D341Med (cell line): ENCODE data around the gene SH3PXD2A.
"Not testable (repeated sequence)": the region's sequence is repeated elsewhere in the genome, so short reads cannot be mapped to it uniquely, and the experiment has no call there.

Source experiments
- DNase-seq: peaks from one replicate; pipeline ENCODE4 v3.0.0; 2012; ENCODE audit warnings: low spot score

Gene SH3PXD2A

GRCh38 chr10:103645141-103646054, 210.0 kb downstream of the SH3PXD2A start:
- no peak for DNase-seq

DNA sequence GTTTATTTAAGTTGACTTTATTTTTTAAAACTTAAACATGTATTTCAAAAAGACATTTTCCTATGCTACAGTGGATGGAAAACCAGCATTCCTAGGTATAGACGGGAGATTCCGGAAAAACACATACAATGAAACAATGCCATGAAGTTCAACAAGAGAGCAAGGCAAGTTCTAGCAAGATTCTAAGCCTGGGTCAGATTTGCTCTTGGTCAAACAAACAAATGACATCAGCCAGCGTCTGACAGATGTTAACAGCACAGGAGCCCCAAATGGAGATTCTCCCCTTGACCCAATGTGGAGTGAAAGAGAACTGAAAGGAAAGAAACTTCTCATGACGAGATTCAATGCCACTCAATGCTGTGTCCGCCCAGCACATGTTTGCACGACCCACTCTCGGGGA, 212.0 kb downstream of the SH3PXD2A start:
- no peak for DNase-seq

DNA sequence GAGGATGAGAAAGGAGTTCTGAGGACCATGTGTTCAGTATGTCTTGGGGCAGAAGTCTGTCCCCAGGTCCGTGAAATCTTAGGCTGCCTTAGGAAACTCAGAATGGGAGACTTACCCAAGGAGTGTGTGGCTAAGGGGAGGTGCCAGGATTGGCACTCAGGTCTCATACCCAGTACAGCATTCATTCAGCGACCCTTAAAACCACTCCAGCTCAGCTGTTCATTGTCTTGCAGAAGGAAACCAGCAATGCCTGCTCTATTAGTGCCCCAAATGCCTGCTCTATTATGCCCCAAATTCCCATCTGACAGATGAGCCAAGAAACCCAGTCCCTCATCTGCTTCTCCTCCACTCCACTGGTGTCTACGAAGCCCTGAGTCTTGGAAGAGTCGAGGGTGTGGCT, 214.1 kb downstream of the SH3PXD2A start:
- no peak for DNase-seq

DNA sequence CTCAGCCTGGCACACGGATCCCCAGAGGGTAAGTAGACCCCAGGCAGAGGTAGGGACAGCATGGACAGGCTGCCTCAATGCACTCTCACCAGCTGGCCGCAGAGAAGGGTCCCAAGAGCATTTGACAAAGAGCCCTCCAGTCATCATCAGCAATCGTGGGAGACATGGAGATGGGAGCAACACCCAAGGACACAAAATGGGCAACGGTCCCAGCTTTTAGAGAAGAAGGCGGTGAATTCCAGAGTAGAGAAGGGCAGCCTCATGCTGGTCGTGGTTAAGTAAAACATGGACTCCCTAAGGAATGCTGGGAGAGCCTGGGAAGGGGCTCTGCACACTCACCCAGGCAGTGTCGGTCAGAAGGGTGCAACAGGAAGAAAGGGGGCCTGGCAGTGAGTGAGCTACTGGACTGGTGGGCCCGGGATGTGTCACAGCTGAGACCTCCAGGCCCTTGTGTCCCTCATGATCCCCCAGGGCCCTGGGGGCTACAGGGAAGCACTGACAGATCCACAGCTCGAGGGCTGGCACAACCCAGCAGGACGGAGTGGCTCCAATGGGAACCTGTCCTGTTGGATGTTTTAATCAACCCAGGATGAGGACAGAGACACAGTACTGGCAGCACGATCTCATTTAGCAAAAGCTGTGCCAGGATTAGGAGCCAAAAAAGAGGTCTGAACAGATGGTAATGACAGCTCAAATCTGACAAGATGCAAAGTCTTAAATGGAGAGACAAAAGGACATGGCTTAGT, 214.8 kb downstream of the SH3PXD2A start:
- DNase-seq = no peak

GRCh38 chr10:103638948-103639347, 216.4 kb downstream of the SH3PXD2A start:
- no peak for DNase-seq

- no peak for DNase-seq
These were observed 217.3 kb downstream of the SH3PXD2A start for GRCh38 chr10:103637927-103638557.

GRCh38 chr10:103637011-103637410, 218.4 kb downstream of the SH3PXD2A start:
- no peak for DNase-seq

GRCh38 chr10:103636492-103636891, 218.9 kb downstream of the SH3PXD2A start:
- no peak for DNase-seq

GRCh38 chr10:103635580-103635979, 219.8 kb downstream of the SH3PXD2A start:
- no peak for DNase-seq

GRCh38 chr10:103633846-103634245, 221.5 kb downstream of the SH3PXD2A start:
- no peak for DNase-seq

- not testable (repeated sequence) for DNase-seq
These were observed 222.5 kb downstream of the SH3PXD2A start for GRCh38 chr10:103632871-103633270.

- DNase-seq = no peak
These were observed 223.1 kb downstream of the SH3PXD2A start for GRCh38 chr10:103632247-103632642.

GRCh38 chr10:103630156-103630555, 225.2 kb downstream of the SH3PXD2A start:
- no peak for DNase-seq

DNA sequence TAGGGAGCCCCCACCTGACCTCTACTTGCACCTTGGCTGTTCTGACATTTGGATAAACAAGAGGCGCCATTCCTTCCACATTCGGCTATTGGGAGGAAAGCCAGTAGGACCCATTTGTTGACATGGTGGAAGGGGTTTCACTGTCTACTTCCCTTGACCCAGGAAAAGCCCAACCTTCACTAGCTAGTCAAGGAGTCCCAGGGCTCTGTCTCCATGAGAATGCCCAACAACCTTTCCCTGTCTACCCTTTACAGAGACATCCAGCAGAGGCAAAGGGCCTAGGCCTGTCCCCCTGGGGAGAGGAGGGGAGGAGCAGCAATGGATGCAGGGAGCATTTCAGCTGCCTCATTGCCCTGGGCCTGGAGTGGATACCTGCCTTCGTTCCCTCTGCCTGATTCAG, 225.8 kb downstream of the SH3PXD2A start:
- DNase-seq = no peak

GRCh38 chr10:103627893-103628292, 227.5 kb downstream of the SH3PXD2A start:
- no peak for DNase-seq

DNA sequence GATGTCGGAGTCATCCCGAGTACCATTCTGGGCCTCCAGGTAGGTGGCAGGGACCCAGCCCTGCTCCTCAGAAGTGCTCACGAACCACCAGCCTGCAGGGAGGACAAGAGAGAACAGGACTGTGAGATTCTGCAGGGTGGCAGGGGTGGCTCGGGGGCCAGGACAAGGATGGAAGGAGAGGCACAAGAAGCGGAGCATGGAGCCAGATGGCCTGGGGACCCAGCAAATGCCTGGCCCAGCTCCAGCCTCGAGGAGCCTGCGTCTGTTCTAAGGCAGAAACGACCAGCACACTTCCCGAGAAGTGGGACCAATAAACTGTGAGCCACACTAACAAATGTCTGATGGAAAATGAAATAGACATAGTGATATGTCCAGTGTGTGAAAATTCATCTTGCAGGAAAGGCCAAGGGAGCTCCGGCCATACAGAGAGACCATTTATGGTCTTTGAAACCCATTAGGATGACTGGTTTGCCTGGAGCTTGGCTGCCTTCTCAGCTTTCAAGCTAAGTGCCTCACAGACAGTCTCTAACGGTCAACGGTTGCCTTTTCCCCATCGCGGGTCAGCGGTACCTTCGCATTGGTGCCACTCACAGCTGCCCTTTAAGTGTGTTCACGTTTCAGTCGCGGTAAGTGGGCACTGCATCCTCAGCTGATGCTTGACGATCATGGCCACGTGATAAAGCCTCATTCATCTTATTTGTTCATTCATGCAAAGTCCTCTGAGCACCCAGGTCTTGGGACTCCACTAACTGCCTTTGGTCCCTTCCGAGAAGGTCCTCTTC, 228.1 kb downstream of the SH3PXD2A start:
- DNase-seq = no peak

DNA sequence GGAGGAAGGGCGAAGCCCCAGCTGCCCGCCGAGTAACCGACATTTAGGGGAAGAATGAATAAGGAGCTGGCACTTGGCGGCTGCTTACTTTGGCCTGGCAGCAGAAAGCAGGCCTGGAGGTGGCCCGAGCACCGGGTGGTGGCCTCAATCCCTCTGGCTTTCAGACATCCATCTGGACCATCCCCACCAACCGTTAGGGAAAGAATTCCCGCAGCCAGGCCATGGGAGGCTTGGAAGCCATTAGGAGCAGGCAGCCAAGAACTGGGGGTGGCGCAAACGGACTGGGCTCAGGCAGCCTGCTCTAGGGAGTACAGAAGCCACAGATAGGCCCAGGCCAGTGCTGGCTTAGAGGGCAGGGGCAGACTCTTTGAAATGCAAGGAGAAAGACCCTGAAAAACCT, 229.2 kb downstream of the SH3PXD2A start:
- DNase-seq = no peak

GRCh38 chr10:103622935-103623574, 232.3 kb downstream of the SH3PXD2A start:
- DNase-seq = no peak

GRCh38 chr10:103622286-103622685, 233.1 kb downstream of the SH3PXD2A start:
- no peak for DNase-seq

DNA sequence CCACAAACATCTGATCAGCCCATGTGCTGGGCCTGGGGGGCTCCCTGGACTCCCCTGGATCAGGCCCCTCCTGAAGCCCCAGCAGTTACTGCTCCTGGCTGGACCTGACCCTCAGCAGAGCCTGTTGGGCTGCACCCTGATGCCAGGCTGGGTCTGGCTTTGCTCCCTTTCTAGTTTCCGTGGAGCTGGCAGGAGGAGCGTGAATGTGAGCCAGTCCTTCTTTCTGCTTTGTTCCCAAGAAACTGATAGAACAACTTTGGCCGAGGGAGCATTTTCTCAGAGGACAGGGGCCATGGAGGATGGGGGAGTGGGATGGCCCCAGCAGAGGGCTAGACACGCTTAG, 233.6 kb downstream of the SH3PXD2A start:
- no peak for DNase-seq
